Gastrocnemius medialis (tissue), 4 donors: Measurements from ENCODE around the gene PROSER2.

ENCODE experiments used
- CTCF ChIP-seq, 5 experiments: fragments of 450-650 bp in 3 of 5; fragments of 200-600 bp in 2 of 5; sonication (generic) in 2 of 5; IDR thresholded peaks in 4 of 5; conservative IDR thresholded peaks in 1 of 5; 1 replicate in 4 of 5; 2 replicates in 1 of 5; pipeline ENCODE4 v1.5.1; 2016 to 2019; ENCODE audit warnings: antibody characterized with exemption in 5 of 5, mild to moderate bottlenecking in 3 of 5, moderate library complexity in 3 of 5
- POLR2A ChIP-seq, 2 donors: fragments of 450-650 bp; IDR thresholded peaks; one replicate each; pipeline ENCODE4 v1.6.1; 2017; ENCODE audit warnings: antibody characterized with exemption in 2 of 2, mild to moderate bottlenecking in 2 of 2, moderate library complexity in 2 of 2

- TF ChIP-seq CTCF (IDR thresholded peaks at IDR 0.05 in 4 of 5, conservative IDR thresholded peaks at IDR 0.05 in 1 of 5) (no peak), POLR2A (IDR thresholded peaks at IDR 0.05) (no peak)
These were observed 26.1 kb downstream of the PROSER2 start for GRCh38 chr10:11849277-11849676.
